ENCODE measurements around the gene RALGAPA2. TPM values are rescaled to one million over a fixed set of nuclear protein-coding genes. Genes with fewer than 3 reads are reported as not detected.

The RALGAPA2 gene
- total RNA-seq, 1 experiment from 2014 or later: 18.2 TPM

- no peak for TF ChIP-seq ZNF396 (CRISPR knock-in tag; IDR thresholded peaks at IDR 0.05; ENCODE audit: borderline replicate concordance)
- TF ChIP-seq FOXP4 (CRISPR knock-in tag; IDR thresholded peaks at IDR 0.05): no peak
These were observed 68.5 kb downstream of the RALGAPA2 start (continued) for GRCh38 chr20:20643927-20644326.

- Mint-ChIP-seq H3K36me3 (peaks cover 6% of the 10 kb centered on the region; the same call in 1 of the 2 replicates), H3K4me1 (peaks cover 11% of the 10 kb centered on the region), H3K27me3 (ENCODE audit: low read depth) (no peaks in the 10 kb centered on the region), H3K4me3 (no peak overlapping the region), H3K27ac (no peak overlapping the region), H3K9me3 (no peaks in the 10 kb centered on the region)
- CTCF ChIA-PET: interaction anchor here (0.8 to 3.2 kb wide), 2 partner anchors 48 to 183 kb away, joined by 3 to 11 read pairs; no protein-coding TSS in a partner anchor
- POLR2A ChIA-PET: no interaction called here
- TF ChIP-seq MAX (CRISPR knock-in tag; IDR thresholded peaks at IDR 0.05): no peak
- TF ChIP-seq KAT7 (CRISPR knock-in tag; IDR thresholded peaks at IDR 0.05; ENCODE audit: borderline replicate concordance): no peak
- TF ChIP-seq ZMAT4 (CRISPR knock-in tag; IDR thresholded peaks at IDR 0.05): no peak
- no peak for TF ChIP-seq ZNF232 (CRISPR knock-in tag; IDR thresholded peaks at IDR 0.05)
- no peak for TF ChIP-seq ZNF317 (CRISPR knock-in tag; IDR thresholded peaks at IDR 0.05; ENCODE audit: borderline replicate concordance, low read depth)
- TF ChIP-seq USF1 (CRISPR knock-in tag; IDR thresholded peaks at IDR 0.05): no peak
- TF ChIP-seq ATF6 (CRISPR knock-in tag; IDR thresholded peaks at IDR 0.05): no peak
- TF ChIP-seq IRF1 (CRISPR knock-in tag; IDR thresholded peaks at IDR 0.05): no peak
- no peak for TF ChIP-seq FOXK1 (CRISPR knock-in tag; IDR thresholded peaks at IDR 0.05)
- TF ChIP-seq EMX1 (CRISPR knock-in tag; IDR thresholded peaks at IDR 0.05): no peak
- no peak for TF ChIP-seq MLX (CRISPR knock-in tag; IDR thresholded peaks at IDR 0.05)
- no peak for TF ChIP-seq ZBTB21 (CRISPR knock-in tag; IDR thresholded peaks at IDR 0.05; ENCODE audit: borderline replicate concordance)
- TF ChIP-seq OVOL2 (CRISPR knock-in tag; IDR thresholded peaks at IDR 0.05; ENCODE audit: borderline replicate concordance): no peak
- DNase-seq (ENCODE audit: low spot score) (no peak), ATAC-seq (no peak)
These were observed 70.7 kb downstream of the RALGAPA2 start for GRCh38 chr20:20641783-20642182.

GRCh38 chr20:20638878-20639277, 73.6 kb downstream of the RALGAPA2 start:
- H3K4me3 Mint-ChIP-seq: no peak overlapping the region
- H3K4me1 Mint-ChIP-seq: peaks cover 10% of the 10 kb centered on the region
- ChIA-PET CTCF (no interaction called here), POLR2A (no interaction called here)
- H3K36me3 Mint-ChIP-seq: peaks cover 24% of the 10 kb centered on the region
- no peaks in the 10 kb centered on the region for H3K27me3 Mint-ChIP-seq (ENCODE audit: low read depth)
- H3K27ac Mint-ChIP-seq: no peak overlapping the region
- DNase-seq (ENCODE audit: low spot score) (no peak), ATAC-seq (no peak)
- no peaks in the 10 kb centered on the region for H3K9me3 Mint-ChIP-seq
- no peak for TF ChIP-seq ZNF425 (CRISPR knock-in tag; conservative IDR thresholded peaks at IDR 0.05)
- no peak for TF ChIP-seq MYBL2 (CRISPR knock-in tag; IDR thresholded peaks at IDR 0.05)
- TF ChIP-seq SOX15 (CRISPR knock-in tag; IDR thresholded peaks at IDR 0.05): no peak
- TF ChIP-seq FOXK1 (CRISPR knock-in tag; IDR thresholded peaks at IDR 0.05): no peak
- TF ChIP-seq ZSCAN18 (CRISPR knock-in tag; IDR thresholded peaks at IDR 0.05): no peak
- no peak for TF ChIP-seq ATF1 (CRISPR knock-in tag; IDR thresholded peaks at IDR 0.05)
- no peak for TF ChIP-seq TCF7 (CRISPR knock-in tag; IDR thresholded peaks at IDR 0.05; ENCODE audit: low read depth)
- TF ChIP-seq JAZF1 (CRISPR knock-in tag; IDR thresholded peaks at IDR 0.05): no peak
- no peak for TF ChIP-seq NR1H2 (CRISPR knock-in tag; IDR thresholded peaks at IDR 0.05)
